Erythroblast (primary cell): ENCODE measurements around the gene LIMD2.
A peak's percentile ranks its signal among the peaks of the same experiment; 100 is the strongest.

Experiments
- GATA1 ChIP-seq: IDR thresholded peaks from 2 replicates; pipeline ENCODE4 v1.6.1; 2011; ENCODE audit warnings: low read depth, mild to moderate bottlenecking, control low read depth, low read length, moderate library complexity
- POLR2A ChIP-seq: IDR thresholded peaks from 2 replicates; pipeline ENCODE4 v1.6.1; 2011; ENCODE audit warnings: mild to moderate bottlenecking, low read length

DNA sequence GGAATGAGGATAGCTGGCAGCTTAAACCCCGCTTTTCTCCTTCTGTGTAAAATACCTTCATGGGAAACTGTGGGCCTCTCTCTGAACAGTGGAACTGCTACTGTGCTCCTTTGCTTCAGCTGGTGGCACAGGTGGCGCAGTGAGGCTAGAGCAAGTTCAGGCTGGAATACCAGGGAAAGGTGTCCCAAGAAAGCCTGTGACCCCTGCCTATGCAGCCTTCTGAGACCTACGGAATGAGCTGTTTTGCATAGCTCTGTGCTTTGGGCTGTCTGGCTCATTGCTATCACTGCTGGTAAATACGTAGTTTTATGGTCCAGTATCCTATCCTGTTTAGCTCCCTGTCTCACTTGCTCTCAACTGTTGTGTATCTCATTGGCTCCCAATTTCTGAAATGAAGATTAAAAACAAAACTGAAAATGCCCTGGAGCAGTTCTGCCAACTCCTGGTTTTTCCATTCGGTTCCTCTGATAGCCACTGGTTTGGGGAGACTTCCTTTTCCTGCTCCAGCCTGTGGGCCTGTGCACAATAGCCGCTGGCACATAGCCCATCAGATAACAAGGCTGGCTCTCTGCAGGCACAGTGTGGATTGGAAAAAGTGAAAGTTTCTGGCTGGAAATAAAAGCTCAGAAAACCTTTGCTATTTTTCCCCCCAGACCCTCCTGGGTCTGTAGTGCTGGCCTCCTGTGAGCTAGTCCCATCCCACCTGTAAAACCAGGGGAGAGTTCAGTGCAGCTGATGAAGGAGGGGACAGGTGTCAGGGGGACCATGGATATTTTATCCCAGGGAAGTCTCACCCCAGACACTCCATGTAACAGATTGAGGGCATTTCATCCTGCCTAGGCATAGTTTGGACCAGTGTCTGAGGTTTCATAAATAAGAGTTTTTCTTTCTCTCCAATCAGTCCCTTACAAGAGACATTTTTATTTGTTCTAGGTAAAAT, 24.0 kb downstream of the LIMD2 start:
- TF ChIP-seq POLR2A (no peak), GATA1 (peak; percentile 97)
